Effector memory CD4-positive, alpha-beta T cell (primary cell): ENCODE measurements around the gene MRPL53.

ENCODE experiments used
- DNase-seq, 3 donors: peaks; one replicate each; pipeline ENCODE4 v3.0.0-alpha.2; 2020
- H3K27ac ChIP-seq: 2 replicates; pipeline ENCODE4 v1.7.0; 2013; ENCODE audit warnings: mild to moderate bottlenecking, low read length, moderate library complexity; ENCODE audit not compliant: insufficient read depth, poor library complexity, severe bottlenecking
- H3K27me3 ChIP-seq: replicated peaks from 2 replicates; pipeline ENCODE4 v1.7.0; 2013; ENCODE audit warnings: mild to moderate bottlenecking, low read length; ENCODE audit not compliant: insufficient read depth, control insufficient read depth, poor library complexity, severe bottlenecking
- H3K36me3 ChIP-seq: 2 replicates; pipeline ENCODE4 v1.7.0; 2013; ENCODE audit warnings: mild to moderate bottlenecking, low read length, moderate library complexity; ENCODE audit not compliant: control insufficient read depth, insufficient read depth
- H3K4me1 ChIP-seq: 2 replicates; pipeline ENCODE4 v1.7.0; 2013; ENCODE audit warnings: low read length, mild to moderate bottlenecking; ENCODE audit not compliant: control insufficient read depth, insufficient read depth, poor library complexity, severe bottlenecking
- H3K4me3 ChIP-seq: 2 replicates; pipeline ENCODE4 v1.7.0; 2013; ENCODE audit warnings: low read length, low read depth, mild to moderate bottlenecking; ENCODE audit not compliant: insufficient read depth, poor library complexity, severe bottlenecking
- H3K9me3 ChIP-seq: 2 replicates; pipeline ENCODE4 v1.7.0; 2013; ENCODE audit warnings: mild to moderate bottlenecking, low read length, moderate library complexity; ENCODE audit not compliant: control insufficient read depth

The MRPL53 gene

DNA sequence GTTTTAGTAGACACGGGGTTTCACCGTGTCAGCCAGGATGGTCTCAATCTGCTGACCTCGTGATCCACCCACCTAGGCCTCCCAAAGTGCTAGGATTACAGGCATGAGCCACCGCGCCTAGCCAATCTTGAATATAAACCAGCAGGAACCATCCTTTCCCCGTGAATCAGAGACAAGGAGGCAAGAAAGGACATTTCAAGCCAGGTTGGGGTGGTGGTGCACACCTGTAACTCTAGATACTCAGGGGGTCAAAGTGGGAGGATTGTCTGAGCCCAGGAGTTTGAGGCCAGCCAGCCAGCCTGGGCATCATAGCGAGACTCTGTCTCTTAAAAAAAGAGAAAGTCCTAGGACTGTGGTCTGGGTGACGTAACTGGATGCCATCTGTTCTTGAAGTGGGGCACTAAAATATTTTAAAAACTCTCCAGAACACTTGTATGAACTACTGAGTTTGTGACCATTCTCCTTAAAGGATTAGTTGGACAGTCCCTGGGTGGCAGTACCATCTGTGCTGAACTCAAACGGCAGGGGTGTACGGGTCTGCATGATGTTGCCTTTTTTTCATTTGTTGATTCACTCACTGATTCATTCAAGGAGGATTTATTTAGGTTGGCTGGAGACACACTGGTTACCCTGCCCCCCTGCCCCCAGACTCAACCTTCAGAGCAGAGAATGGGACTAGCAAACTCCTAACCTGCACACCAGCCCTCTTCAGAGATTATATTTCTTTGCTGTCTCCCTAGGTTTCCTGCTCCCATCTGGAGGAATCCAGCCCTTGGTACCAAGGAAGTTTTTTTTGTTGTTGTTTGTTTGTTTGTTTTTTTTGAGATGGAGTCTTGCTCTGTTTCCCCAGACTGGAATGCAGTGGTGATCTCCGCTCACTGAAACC, 38.9 kb upstream of the MRPL53 start:
- Histone ChIP-seq H3K27ac (no peak overlapping the region), H3K27me3 (peaks cover 26% of the 10 kb centered on the region), H3K36me3 (no peaks in the 10 kb centered on the region), H3K9me3 (no peaks in the 10 kb centered on the region), H3K4me1 (peaks cover 46% of the 10 kb centered on the region), H3K4me3 (no peak overlapping the region)
- DNase-seq = no peak

DNA sequence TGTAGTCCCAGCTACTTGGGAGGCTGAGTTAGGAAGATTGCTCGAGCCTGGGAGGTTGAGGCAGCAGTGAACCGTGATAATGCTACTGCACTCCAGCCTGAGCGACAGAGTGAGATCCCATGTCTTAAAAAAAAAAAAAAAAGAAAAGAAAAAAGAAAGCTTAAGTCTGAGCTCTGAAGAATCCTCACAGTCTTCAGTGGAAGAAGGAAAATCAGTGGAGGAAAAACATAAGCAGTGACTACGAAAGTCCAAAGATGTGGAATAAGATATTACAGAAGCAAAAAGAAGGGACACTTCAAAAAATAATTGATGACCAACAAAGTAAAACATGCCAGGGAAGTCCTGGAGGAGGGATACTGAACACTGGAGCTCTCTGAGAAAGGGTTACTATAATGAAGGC, 37.8 kb upstream of the MRPL53 start:
- DNase-seq = no peak
- peaks cover 15% of the 10 kb centered on the region for H3K27me3 ChIP-seq
- no peak overlapping the region for H3K27ac ChIP-seq
- H3K4me3 ChIP-seq = no peak overlapping the region
- H3K36me3 ChIP-seq = peaks cover 8% of the 10 kb centered on the region
- no peaks in the 10 kb centered on the region for H3K9me3 ChIP-seq
- peaks cover 38% of the 10 kb centered on the region for H3K4me1 ChIP-seq

DNA sequence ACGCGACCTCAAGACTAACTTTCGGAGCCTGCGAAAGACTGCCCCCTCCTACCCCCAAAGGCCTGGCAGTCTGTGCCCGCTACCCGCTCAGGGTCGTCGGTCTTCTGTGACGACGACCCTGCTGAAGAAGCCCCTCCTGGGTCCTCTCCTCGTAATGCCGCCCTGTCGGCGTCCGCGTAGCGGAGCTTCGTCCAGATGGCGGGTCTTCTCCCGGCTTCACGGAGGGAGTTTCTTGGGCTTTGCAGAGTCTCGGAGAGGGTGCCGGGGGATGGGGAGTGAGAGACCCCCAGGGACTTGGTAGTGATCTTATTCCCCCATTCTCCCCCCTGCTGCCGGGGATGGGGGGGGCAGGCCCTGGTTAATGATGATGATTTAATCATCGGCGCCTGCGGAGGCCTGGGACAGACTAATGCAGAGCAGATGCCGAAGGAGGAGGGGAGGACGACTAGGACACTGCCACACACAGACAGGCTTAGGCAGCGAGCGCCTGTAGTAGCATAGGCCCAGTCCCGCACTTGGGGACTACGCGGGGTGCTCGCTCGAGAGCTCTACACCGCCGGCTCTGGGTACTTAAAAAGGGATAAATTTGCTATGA, 35.5 kb upstream of the MRPL53 start:
- H3K27ac ChIP-seq = peak overlapping the region; percentile 97
- no peaks in the 10 kb centered on the region for H3K9me3 ChIP-seq
- peak overlapping the region; percentile 99 for H3K4me3 ChIP-seq
- H3K36me3 ChIP-seq = peaks cover 15% of the 10 kb centered on the region
- peaks cover 11% of the 10 kb centered on the region for H3K27me3 ChIP-seq
- DNase-seq = no peak
- peaks cover 25% of the 10 kb centered on the region for H3K4me1 ChIP-seq

DNA sequence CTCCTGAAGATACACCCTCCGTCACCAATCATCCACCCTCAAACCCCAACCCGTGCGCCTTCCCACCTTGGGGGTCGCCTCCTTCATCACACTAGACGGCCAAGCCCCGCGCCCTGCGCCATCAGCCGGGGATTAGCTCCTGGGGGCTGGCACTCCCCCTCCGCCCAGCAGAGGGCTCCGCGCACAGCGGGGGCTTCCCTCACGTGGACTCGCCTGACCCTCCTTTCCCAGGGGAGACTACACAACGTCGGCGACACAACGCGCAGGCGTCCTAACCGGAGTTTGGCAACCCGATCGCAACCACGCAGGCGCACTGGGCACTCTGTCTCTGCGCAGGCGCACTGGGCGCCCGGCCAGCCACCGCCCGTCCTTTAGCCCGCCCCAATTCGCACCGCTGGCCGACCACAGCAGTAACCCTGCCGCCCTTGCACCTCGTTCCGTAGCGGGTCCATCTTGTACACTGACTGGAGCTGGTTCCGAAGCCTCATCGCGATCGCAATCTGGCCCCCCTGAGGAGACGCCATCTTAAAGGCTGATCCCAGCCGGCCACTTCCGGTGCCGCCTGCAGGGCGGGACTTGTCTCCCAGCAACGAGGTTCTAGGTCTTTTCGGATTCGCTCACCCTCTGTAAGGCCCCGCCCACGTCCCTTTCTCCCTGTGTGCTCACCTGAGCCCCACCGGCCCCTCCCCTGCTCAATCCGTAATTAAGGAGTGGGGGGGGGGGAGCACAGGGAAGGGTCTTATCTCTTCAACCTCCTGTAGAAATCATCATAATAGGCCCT, 34.9 kb upstream of the MRPL53 start, which contains the start of gene PCGF1:
Gene PCGF1 (minus strand): TSS at position 551 of the 781 bp plus-strand sequence. CDS start 27 bp downstream, at position 524.
- Histone ChIP-seq H3K9me3 (no peaks in the 10 kb centered on the region), H3K36me3 (peaks cover 15% of the 10 kb centered on the region), H3K27me3 (peaks cover 18% of the 10 kb centered on the region), H3K4me3 (peak within 1 kb of the TSS; percentile 99), H3K27ac (peak within 1 kb of the TSS; percentile 97), H3K4me1 (peaks cover 31% of the 10 kb centered on the region)
- peak; percentile 94 to 97 (median 96) for DNase-seq

DNA sequence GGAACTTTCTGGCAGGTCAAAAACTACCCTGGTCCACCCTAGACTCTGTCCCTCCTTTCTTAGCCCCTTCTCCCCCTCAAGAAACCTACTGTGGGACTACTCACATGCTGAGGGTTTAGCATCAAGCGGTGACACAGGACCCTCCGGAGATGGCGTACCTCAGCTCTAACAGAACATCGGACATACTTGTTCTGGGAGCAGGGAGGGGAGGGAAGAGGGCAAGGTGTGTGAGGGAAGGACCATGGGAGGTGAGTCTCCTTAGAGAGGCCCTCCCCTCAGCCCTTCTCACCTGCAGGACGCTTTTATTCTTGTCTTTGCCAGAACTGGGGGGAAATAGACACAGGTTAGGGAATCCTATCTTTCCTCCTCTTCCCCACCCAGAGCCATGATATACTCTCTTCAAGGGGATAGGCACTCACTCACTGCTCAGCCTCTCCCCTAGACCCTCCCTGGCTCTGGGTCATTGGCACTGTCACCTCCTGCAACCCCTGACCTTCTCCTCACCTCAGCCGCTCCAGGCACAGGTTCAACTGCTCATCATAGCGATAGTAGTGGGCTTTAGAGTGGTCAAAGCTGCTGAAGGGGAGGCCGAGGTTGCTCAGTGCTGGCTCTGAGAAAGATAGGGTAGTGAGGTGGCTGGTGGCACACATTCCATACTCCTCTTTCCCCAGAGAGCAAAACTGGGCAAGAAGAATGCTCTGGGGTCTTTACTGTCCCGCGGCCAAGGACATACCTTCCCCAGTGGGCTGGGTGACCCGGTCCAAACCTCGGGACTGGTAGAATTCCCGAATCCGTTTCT, 33.2 kb upstream of the MRPL53 start:
- H3K27ac ChIP-seq = no peak overlapping the region
- peaks cover 31% of the 10 kb centered on the region for H3K4me1 ChIP-seq
- H3K27me3 ChIP-seq = peaks cover 32% of the 10 kb centered on the region
- no peak overlapping the region for H3K4me3 ChIP-seq
- no peak for DNase-seq
- peaks cover 15% of the 10 kb centered on the region for H3K36me3 ChIP-seq
- H3K9me3 ChIP-seq = no peaks in the 10 kb centered on the region

DNA sequence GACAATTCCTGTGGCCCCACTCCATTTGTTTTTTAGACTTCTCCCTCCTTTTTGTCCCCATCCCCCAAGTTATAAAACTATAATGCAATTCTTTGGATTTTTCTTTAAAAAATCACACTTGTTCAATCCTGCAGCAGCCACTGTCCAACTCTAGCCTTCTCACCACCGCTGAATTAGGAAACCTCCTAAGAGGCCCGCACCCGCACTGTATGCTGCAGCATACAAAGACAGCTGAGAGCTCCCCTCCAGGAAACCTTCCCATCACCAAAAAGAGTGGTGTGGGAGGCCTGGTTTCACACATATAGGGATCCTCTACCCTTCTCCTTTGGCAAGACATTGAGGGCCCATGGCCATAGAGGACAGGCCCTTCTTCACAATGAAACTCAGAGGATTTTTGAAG, 32.1 kb upstream of the MRPL53 start:
- Histone ChIP-seq H3K27me3 (peaks cover 39% of the 10 kb centered on the region), H3K36me3 (peaks cover 15% of the 10 kb centered on the region), H3K27ac (no peak overlapping the region), H3K4me1 (peaks cover 32% of the 10 kb centered on the region), H3K9me3 (no peaks in the 10 kb centered on the region), H3K4me3 (no peak overlapping the region)
- DNase-seq = no peak

DNA sequence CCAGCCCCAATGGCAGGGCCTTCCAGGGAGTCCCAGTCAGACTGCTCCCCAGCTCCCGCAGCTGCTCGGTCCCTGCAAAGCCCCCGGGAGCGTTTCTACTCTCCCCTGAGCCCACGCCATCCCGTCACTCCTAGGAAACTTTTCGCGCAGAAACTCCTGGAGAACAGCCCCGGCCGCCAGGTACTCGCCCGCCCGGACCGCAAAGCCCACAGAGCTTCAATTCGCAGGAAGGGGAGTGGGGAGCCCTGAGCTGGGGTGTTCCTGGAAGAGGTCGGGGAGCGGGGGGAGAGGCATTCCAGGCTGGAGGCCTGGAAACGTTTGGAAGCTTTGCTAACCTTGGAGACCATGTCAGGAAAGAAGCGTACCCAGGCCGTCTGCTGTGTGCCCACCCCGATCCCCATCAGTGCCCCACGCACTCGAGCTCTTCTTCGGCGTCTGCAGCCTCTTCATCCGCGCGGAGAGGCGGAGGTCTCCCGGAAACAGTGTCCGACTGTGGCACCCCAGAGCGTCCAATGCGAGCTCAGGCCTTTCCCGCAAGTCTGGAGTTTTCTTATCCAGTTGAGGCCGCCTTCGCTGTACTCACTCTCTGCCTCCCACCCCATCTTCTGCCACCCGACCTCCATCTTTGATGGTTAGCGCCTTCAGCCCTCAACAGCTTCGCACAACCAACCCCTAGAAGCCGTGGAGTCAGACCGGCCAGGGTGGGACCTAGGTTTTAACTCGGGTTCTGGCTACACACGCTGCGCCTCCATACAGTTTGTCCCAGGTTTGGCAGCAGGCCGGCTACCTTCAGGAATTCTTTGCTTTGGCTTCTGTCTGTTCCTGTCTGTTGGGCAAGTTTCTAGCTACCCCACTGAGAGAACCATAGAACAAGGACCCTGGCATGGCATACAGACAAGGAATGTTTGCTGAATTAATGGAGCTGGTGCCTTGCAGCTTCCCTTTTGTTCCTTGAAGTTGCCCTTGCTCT, 31.3 kb upstream of the MRPL53 start:
- DNase-seq = no peak
- Histone ChIP-seq H3K4me1 (peaks cover 40% of the 10 kb centered on the region), H3K36me3 (peaks cover 15% of the 10 kb centered on the region), H3K4me3 (peak overlapping the region; percentile 49), H3K9me3 (no peaks in the 10 kb centered on the region), H3K27me3 (peaks cover 46% of the 10 kb centered on the region), H3K27ac (no peak overlapping the region)

DNA sequence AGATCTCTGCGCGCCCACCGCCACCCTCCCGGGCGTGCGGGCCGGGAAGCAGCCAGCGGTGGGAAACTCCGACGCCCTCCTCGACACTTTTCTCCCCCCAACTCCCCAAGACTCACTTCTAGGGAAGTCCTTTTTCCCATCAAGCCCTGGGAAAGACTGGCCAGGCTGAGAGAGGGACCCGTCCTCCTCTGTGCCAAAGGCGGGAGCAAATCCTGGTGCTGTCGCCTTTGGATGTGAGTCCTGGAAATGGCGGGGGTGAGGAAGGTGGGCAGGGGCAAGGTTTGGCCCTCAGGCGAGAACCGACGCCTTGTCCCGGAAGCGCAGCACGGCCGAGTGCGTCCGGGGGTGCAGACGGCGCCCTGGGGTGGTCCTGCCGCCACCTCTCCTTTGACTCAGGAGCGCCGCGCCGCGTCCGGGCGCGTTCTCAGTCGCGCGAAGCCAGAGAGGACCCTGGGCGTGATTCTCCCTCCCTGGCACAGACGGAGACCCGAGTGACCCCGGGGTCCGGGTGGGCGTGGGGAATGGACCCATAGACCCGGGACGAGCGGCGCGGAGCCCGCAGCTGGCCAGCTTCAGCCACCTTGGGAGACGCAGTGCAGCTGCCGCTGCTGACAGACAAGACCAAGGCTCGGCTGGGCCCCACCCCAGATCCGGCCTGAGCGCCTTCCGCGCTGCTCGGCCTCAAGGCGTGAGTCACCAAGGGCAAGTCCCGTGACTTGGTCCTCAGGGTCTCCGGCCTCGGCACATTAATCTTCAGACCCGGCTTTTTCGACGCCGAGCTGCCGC, 30.4 kb upstream of the MRPL53 start:
- peak overlapping the region; percentile 49 for H3K4me3 ChIP-seq
- peaks cover 44% of the 10 kb centered on the region for H3K4me1 ChIP-seq
- no peak overlapping the region for H3K27ac ChIP-seq
- H3K9me3 ChIP-seq = no peaks in the 10 kb centered on the region
- peaks cover 15% of the 10 kb centered on the region for H3K36me3 ChIP-seq
- DNase-seq = no peak
- peaks cover 54% of the 10 kb centered on the region for H3K27me3 ChIP-seq
